MV-4-11 (cell line): ENCODE data around the gene KLK2.
"Not testable (repeated sequence)": the region's sequence is repeated elsewhere in the genome, so short reads cannot be mapped to it uniquely, and the experiment has no call there.

Experiments
- DNase-seq: peaks from one replicate; lab custom pipeline; 2025; lab: John Stamatoyannopoulos, UW

The KLK2 gene

DNA sequence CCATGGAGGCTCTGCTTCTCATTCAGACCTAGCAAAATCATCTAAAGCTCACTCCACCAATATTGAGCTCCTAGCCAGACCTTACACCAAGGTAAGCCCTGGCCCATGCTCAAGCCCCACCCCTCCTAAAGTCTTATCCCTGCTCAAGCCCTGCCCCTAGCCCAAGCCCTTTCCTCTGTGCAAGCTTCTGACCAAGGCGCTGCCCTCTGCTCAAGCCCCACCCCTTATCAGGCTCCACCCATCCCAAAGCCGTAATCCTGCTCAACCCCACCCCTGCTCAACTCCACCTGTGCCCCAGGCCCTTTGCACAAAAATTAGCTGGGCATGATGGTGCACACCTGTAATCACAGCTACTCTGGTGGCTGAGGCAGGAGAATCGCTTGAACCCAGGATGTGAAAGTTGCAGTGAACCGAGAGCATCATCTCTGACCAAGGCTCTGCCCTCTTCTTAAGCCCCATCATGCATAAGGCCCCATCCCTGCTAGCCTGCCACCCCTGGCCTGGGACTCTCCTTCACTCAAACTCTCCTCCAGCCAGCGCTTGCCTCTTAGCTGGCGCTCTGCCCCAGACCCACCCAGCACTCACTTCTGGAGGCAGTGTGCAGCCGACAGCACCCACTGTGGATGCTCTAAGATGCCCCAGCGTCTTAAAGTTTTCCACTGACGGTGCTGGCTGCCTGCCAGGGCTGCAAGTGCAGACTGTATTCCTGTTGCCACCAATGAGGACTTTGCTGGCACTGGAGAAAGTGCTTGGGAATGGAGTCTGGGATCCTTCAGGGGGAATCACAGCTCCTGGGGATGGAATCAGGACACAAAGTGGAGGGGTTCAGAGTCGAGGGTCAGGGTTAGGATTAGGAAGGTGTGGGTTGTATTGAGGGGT lies 21.5 kb downstream of the KLK2 start:
- no peak for DNase-seq

DNA sequence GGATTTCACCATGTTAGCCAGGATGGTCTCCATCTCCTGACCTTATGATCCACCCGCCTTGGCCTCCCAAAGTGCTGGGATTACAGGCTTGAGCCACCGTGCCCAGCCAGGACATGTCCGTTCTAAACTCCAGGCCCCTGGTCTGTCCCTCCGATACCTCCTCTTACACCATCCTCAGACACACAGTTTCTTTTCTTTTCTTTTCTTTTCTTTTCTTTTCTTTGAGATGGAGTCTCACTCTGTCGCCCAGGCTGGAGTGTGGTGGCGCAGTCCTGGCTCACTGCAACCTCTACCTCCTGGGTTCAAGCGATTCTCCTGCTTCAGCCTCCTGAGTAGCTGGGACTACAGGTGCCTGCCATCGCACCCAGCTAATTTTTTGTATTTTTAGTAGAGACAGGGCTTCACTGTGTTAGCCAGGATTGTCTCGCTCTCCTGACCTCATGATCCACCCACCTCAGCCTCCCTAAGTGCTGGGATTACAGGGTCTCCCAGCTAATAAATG lies 22.9 kb downstream of the KLK2 start:
- DNase-seq, result not testable (repeated sequence)

DNA sequence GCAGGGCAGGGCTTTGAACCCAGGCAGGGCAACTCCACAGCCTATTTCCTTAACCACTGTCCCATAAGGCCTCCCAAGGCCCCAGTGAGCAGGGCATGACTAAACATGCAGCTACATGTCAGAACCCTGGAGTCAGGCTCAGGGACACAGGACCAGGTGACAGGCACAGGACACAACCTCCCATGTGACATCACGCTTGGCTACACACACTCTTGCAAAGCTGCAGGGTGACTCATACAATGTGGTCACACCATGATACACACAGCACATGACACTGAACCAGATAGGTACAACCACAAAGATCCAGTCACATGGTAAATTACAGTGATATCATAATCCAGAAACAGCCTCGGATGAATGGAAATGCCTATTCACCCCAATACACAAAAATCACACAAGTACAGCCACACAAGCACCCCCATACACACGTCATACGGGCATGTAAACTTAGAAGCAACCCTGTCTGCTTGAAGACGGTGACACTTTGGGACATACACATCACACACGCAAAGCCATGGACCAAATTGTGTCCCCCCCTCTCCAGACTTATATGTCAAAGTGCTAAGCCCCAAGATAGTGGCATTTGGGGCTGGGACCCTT lies 23.5 kb downstream of the KLK2 start:
- peak; percentile 69 for DNase-seq

- no peak for DNase-seq
These were observed 24.0 kb downstream of the KLK2 start for GRCh38 chr19:50897191-50897607.

DNA sequence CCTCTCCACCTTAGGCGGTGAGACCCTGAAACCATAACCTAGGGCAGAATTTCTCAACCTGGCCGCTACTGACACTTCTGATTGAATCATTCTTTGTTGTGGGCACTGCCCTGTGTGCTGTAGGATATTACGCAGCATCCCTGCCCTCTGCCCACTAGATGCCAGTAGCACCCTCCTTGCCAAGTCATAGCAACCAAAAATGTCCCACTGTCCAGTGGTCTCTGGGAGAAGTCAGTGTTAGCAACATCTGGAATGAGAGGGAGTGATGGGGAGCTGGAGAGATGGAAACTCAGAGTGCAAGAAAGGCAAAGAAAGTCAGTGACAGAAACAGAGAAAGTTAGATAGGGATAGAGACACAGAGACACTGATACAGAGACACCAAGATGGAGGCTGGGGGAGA lies 24.4 kb downstream of the KLK2 start:
- DNase-seq, result no peak

GRCh38 chr19:50898018-50898417 lies 24.8 kb downstream of the KLK2 start:
- DNase-seq, result no peak

GRCh38 chr19:50899569-50899968 lies 26.3 kb downstream of the KLK2 start:
- peak; percentile 85 for DNase-seq

DNA sequence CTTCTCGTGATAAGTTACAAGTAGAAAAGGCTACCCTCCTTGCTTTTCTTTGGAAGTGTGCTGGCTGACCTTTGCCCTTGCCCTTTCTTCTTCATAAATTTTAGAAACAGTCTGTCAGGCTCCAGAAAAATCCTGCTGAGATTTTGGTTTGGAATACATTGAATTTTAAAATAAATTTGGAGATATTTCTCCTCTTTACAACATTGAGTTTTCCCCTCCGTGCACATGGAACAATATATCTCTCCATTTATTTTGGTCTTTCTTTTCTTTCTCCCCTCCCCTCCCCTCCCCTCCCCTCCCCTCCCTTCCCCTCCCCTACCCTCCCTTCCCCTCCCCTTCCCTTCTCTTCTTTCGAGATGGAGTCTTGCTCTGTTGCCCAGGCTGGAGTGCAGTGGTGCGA lies 29.4 kb downstream of the KLK2 start:
- DNase-seq, result no peak

DNA sequence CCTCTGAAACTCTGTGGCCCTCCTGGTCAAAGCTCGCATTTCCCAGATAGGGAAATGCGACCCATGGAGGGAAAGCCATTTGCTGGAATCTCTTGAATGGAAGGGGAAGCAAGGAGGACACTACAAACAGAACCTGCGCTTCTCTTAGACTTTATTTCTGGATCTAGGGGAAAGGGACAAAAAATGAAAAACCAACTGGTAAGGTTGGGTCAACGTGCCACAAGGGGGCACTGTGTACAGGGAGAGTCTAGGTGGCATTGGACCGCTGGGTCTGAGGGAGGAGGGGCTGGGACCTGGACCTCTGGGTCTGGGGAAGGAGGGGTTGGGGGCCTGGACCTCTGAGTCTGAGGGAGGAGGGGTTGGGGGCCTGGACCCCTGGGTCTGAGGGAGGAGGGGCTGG lies 33.0 kb downstream of the KLK2 start:
- peak; percentile 19 for DNase-seq

- no peak for DNase-seq
These were observed 35.1 kb downstream of the KLK2 start for GRCh38 chr19:50908336-50908735.

DNA sequence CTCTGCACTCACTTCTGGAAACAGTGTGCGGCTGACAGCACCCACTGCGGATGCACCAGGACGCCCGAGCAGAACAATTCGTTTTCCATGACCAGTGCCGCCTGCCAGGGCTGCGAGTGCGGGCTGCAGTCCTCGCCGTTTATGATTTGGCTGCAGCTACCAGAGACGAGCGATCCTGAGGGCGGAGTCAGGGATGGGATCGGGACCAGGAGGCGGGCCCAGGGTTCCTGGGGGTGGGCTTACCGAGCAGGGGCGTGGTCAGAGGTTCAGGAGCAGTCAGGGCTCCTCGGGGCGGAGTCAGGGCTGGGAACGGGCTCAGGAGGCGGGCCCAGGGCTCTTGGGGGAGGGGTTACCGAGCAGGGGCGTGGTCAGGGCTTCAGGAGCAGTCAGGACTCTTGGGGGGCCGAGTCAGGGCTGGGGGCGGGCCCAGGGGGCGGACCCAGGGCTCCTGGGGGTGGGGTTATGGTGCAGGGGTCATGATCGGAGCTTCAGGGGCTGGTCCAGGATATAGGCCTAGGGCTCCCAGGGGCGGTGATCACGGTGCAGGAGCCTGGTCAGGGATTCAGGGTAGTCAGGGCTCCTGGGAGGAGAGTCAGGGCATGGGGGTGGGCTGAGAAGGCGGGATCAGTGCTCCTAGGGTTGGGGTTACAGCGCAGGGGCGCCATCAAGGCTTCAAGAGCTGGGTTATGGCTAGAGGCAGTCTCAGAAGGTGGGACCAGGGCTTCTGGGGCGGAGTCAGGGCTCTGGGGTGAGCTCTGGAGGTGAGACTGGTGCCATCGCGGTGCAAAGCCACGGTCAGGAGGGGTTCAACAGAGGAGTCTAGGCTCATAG lies 36.2 kb downstream of the KLK2 start:
- peak; percentile 39 for DNase-seq

GRCh38 chr19:50910722-50911121 lies 37.5 kb downstream of the KLK2 start:
- DNase-seq, result no peak

- no peak for DNase-seq
These were observed 38.2 kb downstream of the KLK2 start, which contains the start of gene KLK4 for GRCh38 chr19:50911206-50912101. Gene KLK4, minus strand, starts transcription at chr19:50911395. Its CDS starts 657 bp downstream, at chr19:50910738.

GRCh38 chr19:50912102-50912599 lies 38.9 kb downstream of the KLK2 start:
- DNase-seq, result no peak

- DNase-seq, result no peak
These were observed 39.8 kb downstream of the KLK2 start for GRCh38 chr19:50912727-50913716.

GRCh38 chr19:50916069-50916468 lies 42.8 kb downstream of the KLK2 start:
- DNase-seq, result no peak

- no peak for DNase-seq
These were observed 48.4 kb downstream of the KLK2 start for GRCh38 chr19:50921426-50922316.

- DNase-seq, result peak; percentile 76
These were observed 49.1 kb downstream of the KLK2 start for GRCh38 chr19:50922317-50922853.
